Endothelial cell of umbilical vein (primary cell): Measurements from ENCODE around the gene FAM53A. TPM values are rescaled to one million over a fixed set of nuclear protein-coding genes. Genes with fewer than 3 reads are reported as not detected.

Experiments
- BruUV-seq: library from RNA; stranded (reverse); fragments of 400-500 nt; replicated peaks from 2 replicates; lab custom pipeline; 2021; lab: Mats Ljungman, UMichigan
- CTCF ChIA-PET: fragments of 300-600, 350-600 bp; sonication (Branson Sonifier 250); formaldehyde crosslinking; loops from one replicate; lab custom pipeline; 2021; ENCODE audit warnings: antibody characterized with exemption, inconsistent platforms; lab: Charles Lee
- POLR2A ChIA-PET: fragments of 300-600, 350-600 bp; sonication (Branson Sonifier 250); formaldehyde crosslinking; loops from one replicate; lab custom pipeline; 2021; ENCODE audit warnings: antibody characterized with exemption, inconsistent platforms; lab: Charles Lee
- DNase-seq: peaks from one replicate; pipeline ENCODE4 v3.0.0-alpha.2; 2011; ENCODE audit warnings: low read depth, low spot score
- FAIRE-seq: peaks from 2 replicates; lab custom pipeline; 2011; peaks lifted over from hg19 to GRCh38; lab: Jason Lieb, UNC
- H2AFZ ChIP-seq: 2 replicates; pipeline ENCODE4 v1.6.0; 2012; ENCODE audit warnings: low read depth, low read length, control low read depth, inconsistent platforms
- H3K27ac ChIP-seq: 2 replicates; pipeline ENCODE4 v1.5.1; 2011; ENCODE audit warnings: low read depth, mild to moderate bottlenecking, control low read depth, low read length, moderate library complexity; ENCODE audit not compliant: insufficient read depth
- H3K27me3 ChIP-seq, 2 experiments: 2 replicates each; pipeline versions ENCODE4 v1.6.0 to v1.6.1; 2011; ENCODE audit warnings: low read length in 2 of 2, mixed read lengths in 1 of 2; ENCODE audit not compliant: control insufficient read depth in 2 of 2, insufficient read depth in 2 of 2
- H3K36me3 ChIP-seq, 2 experiments: 2 replicates in 1 of 2; 3 replicates in 1 of 2; pipeline ENCODE4 v1.5.1; 2011; ENCODE audit warnings: low read length in 2 of 2, mild to moderate bottlenecking in 1 of 2, moderate library complexity in 1 of 2; ENCODE audit not compliant: control insufficient read depth in 2 of 2, insufficient read depth in 2 of 2; ENCODE audit errors: extremely low read depth in 1 of 2
- H3K4me1 ChIP-seq: 3 replicates; pipeline ENCODE4 v1.5.1; 2011; ENCODE audit warnings: mild to moderate bottlenecking, low read length; ENCODE audit not compliant: control insufficient read depth, insufficient read depth; ENCODE audit errors: extremely low read depth
- H3K4me2 ChIP-seq: 2 replicates; pipeline ENCODE4 v1.6.1; 2011; ENCODE audit warnings: low read length, control low read depth, mixed read lengths; ENCODE audit not compliant: insufficient read depth
- H3K4me3 ChIP-seq, 3 experiments: fragments of 200-600 bp in 1 of 3; sonication (generic), shearing (Covaris generic) in 1 of 3; replicated peaks in 1 of 3; 2 replicates each; pipeline ENCODE4 v1.5.1; 2011 to 2016; ENCODE audit warnings: control low read depth in 3 of 3, low read length in 3 of 3, mild to moderate bottlenecking in 2 of 3, inconsistent platforms in 1 of 3, low read depth in 1 of 3, moderate library complexity in 1 of 3; ENCODE audit not compliant: insufficient read depth in 1 of 3
- H3K79me2 ChIP-seq: 2 replicates; pipeline ENCODE4 v1.6.0; 2012; ENCODE audit warnings: low read length, inconsistent platforms; ENCODE audit not compliant: control insufficient read depth, insufficient read depth
- H3K9ac ChIP-seq: replicated peaks from 2 replicates; pipeline ENCODE3; 2011; ENCODE audit warnings: low read length, control low read depth; ENCODE audit not compliant: insufficient read depth; ENCODE audit errors: extremely low read depth
- H3K9me1 ChIP-seq: replicated peaks from 3 replicates; pipeline ENCODE4 v1.6.0; 2011; ENCODE audit warnings: mild to moderate bottlenecking, low read length; ENCODE audit not compliant: control insufficient read depth, insufficient read depth; ENCODE audit errors: extremely low read depth
- H3K9me3 ChIP-seq: replicated peaks from 2 replicates; pipeline ENCODE4 v1.5.1; 2012; ENCODE audit warnings: low read length, inconsistent platforms; ENCODE audit not compliant: control insufficient read depth, insufficient read depth
- H4K20me1 ChIP-seq: replicated peaks from 2 replicates; pipeline ENCODE3; 2011; ENCODE audit warnings: mild to moderate bottlenecking, low read length; ENCODE audit not compliant: control insufficient read depth, insufficient read depth; ENCODE audit errors: extremely low read depth
- CTCF ChIP-seq, 2 donors: IDR thresholded peaks; 1 replicate in 1 of 2; 2 replicates in 1 of 2; pipeline ENCODE4 v1.5.1; 2011; ENCODE audit warnings: low read length in 2 of 2, mild to moderate bottlenecking in 2 of 2, moderate library complexity in 2 of 2, control low read depth in 1 of 2, inconsistent platforms in 1 of 2, low read depth in 1 of 2; ENCODE audit not compliant: insufficient read depth in 1 of 2; ENCODE audit errors: extremely low read depth in 1 of 2
- GATA2 ChIP-seq: IDR thresholded peaks from 2 replicates; pipeline ENCODE4 v1.7.0; 2011; ENCODE audit warnings: low read depth, mild to moderate bottlenecking, moderate library complexity, mixed read lengths, low read length; ENCODE audit not compliant: insufficient read length, insufficient read depth
- JUN ChIP-seq: IDR thresholded peaks from 2 replicates; pipeline ENCODE4 v1.6.1; 2011; ENCODE audit warnings: borderline replicate concordance, low read depth; ENCODE audit not compliant: insufficient read length, insufficient read depth
- MAX ChIP-seq: IDR thresholded peaks from 2 replicates; pipeline ENCODE4 v1.6.1; 2011; ENCODE audit not compliant: insufficient read depth, insufficient read length
- MYC ChIP-seq: IDR thresholded peaks from one replicate; pipeline ENCODE4 v1.6.1; 2011; ENCODE audit warnings: mild to moderate bottlenecking, low read depth, low read length
- POLR2AphosphoS5 ChIP-seq: IDR thresholded peaks from 2 replicates; pipeline ENCODE4 v1.6.1; 2012; ENCODE audit warnings: low read depth, mild to moderate bottlenecking, control low read depth, low read length, moderate library complexity; ENCODE audit not compliant: insufficient read depth
- dilution Hi-C: fragments of 300-500 bp; cut with MboI; formaldehyde crosslinking; loops from one replicate; pipeline ENCODE4 v1.15.0; 2019; ENCODE audit warnings: low sequenced_read_pairs; ENCODE audit not compliant: extremely low pct_ligation_motif_present
- intact Hi-C: fragments of 100-400 bp; cut with micrococcal nuclease; formaldehyde crosslinking; loops from one replicate; pipeline ENCODE4 v1.10.0; 2022
- polyA plus RNA-seq, 4 experiments: library from polyadenylated mRNA; depleted of rRNA in 3 of 4; stranded (reverse) in 3 of 4; unstranded in 1 of 4; fragments of >200 nt; gene quantifications; 2 replicates each; pipeline versions ENCODE4 v1.2.1 to v1.2.3, GENCODE V29; 2011 to 2012; ENCODE audit warnings: missing spikeins in 1 of 4
- total RNA-seq: library from RNA; stranded (reverse); gene quantifications from 2 replicates; pipeline ENCODE4 v1.2.3, GENCODE V29; 2021

Gene FAM53A
- total and polyA plus RNA-seq, 2 donors (not counting 3 experiments of a cell fraction or from before 2014, with no cell fraction given) = 1.3 to 1.7 TPM

GRCh38 chr4:1627417-1628313, 56.4 kb downstream of the FAM53A start:
- Histone ChIP-seq H3K4me3 (no peak overlapping the region), H3K4me2 (no peak overlapping the region), H3K79me2 (no peaks in the 10 kb centered on the region), H3K4me1 (no peaks in the 10 kb centered on the region), H3K9me1 (no peaks in the 10 kb centered on the region), H3K36me3 (no peaks in the 10 kb centered on the region), H3K9me3 (no peaks in the 10 kb centered on the region), H3K27me3 (no peaks in the 10 kb centered on the region), H3K27ac (no peak overlapping the region), H4K20me1 (no peaks in the 10 kb centered on the region), H3K9ac (no peak overlapping the region), H2AFZ (no peak overlapping the region)
- intact Hi-C loops (no loop called here), dilution Hi-C loops (no loop called here)
- CTCF ChIA-PET = interaction anchor here (1.3 kb wide), 1 partner anchor 272 kb away, joined by 6 read pairs; no protein-coding TSS in a partner anchor
- POLR2A ChIA-PET = no interaction called here
- no peak for DNase-seq
- no TSS peak for BruUV-seq
- FAIRE-seq = no peak
- TF ChIP-seq POLR2AphosphoS5 (no peak), GATA2 (no peak)

GRCh38 chr4:1626941-1627340, 57.2 kb downstream of the FAM53A start:
- Histone ChIP-seq H3K4me2 (no peak overlapping the region), H4K20me1 (no peaks in the 10 kb centered on the region), H3K9me1 (no peaks in the 10 kb centered on the region), H3K9me3 (no peaks in the 10 kb centered on the region), H3K9ac (no peak overlapping the region), H3K27me3 (no peaks in the 10 kb centered on the region), H2AFZ (no peak overlapping the region), H3K4me3 (no peak overlapping the region), H3K27ac (no peak overlapping the region), H3K79me2 (no peaks in the 10 kb centered on the region), H3K36me3 (no peaks in the 10 kb centered on the region), H3K4me1 (no peaks in the 10 kb centered on the region)
- intact Hi-C loops = no loop called here
- ChIA-PET CTCF (interaction anchor here (1.3 kb wide), 1 partner anchor 271 kb away, joined by 6 read pairs; no protein-coding TSS in a partner anchor), POLR2A (no interaction called here)
- no TSS peak for BruUV-seq
- DNase-seq (no peak), FAIRE-seq (no peak)
- TF ChIP-seq MAX = no peak
- TF ChIP-seq JUN = no peak
- no peak for TF ChIP-seq POLR2AphosphoS5
- TF ChIP-seq MYC = no peak
- no peak for TF ChIP-seq CTCF (IDR thresholded peaks at IDR 0.05; ENCODE audit: extremely low read depth in 1 of 2, insufficient read depth in 1 of 2, low read depth in 1 of 2, low read length in 2 of 2)
- TF ChIP-seq GATA2 = no peak
- dilution Hi-C loops = no loop called here
